DOHH2 (cell line): ENCODE results near the gene RELB.
A peak's percentile ranks its signal among the peaks of the same experiment; 100 is the strongest.

Experiments used
- H3F3A ChIP-seq: fragments of 200-600 bp; sonication (generic), shearing (Covaris generic); 2 replicates; pipeline ENCODE4 v1.6.0; 2016; ENCODE audit warnings: antibody characterized with exemption, mild to moderate bottlenecking; ENCODE audit not compliant: control insufficient read depth, insufficient read depth
- H3K27ac ChIP-seq: fragments of 200-600 bp; sonication (generic); 2 replicates; pipeline ENCODE4 v1.5.1; 2014; ENCODE audit warnings: low read depth, mild to moderate bottlenecking, low read length, moderate library complexity
- H3K27me3 ChIP-seq: fragments of 200-600 bp; sonication (generic); 2 replicates; pipeline ENCODE4 v1.6.1; 2014; ENCODE audit warnings: mild to moderate bottlenecking, low read length, mixed read lengths; ENCODE audit not compliant: control insufficient read depth
- H3K36me3 ChIP-seq: fragments of 200-600 bp; sonication (generic); 2 replicates; pipeline ENCODE4 v1.6.1; 2014; ENCODE audit warnings: mild to moderate bottlenecking, low read length, moderate library complexity, mixed read lengths; ENCODE audit not compliant: control insufficient read depth
- H3K4me1 ChIP-seq: fragments of 200-600 bp; sonication (generic); 2 replicates; pipeline ENCODE4 v1.6.1; 2014; ENCODE audit warnings: mild to moderate bottlenecking, low read length, mixed read lengths; ENCODE audit not compliant: control insufficient read depth
- H3K4me2 ChIP-seq: fragments of 200-600 bp; sonication (generic); 2 replicates; pipeline ENCODE4 v1.6.0; 2014; ENCODE audit warnings: mild to moderate bottlenecking, low read length, moderate library complexity
- H3K4me3 ChIP-seq: fragments of 200-600 bp; sonication (generic); 2 replicates; pipeline ENCODE4 v1.5.1; 2014; ENCODE audit warnings: mild to moderate bottlenecking, low read length, mixed read lengths
- H3K79me2 ChIP-seq: fragments of 200-600 bp; sonication (generic); 2 replicates; pipeline ENCODE4 v1.6.1; 2014; ENCODE audit warnings: mild to moderate bottlenecking, low read length, mixed read lengths; ENCODE audit not compliant: control insufficient read depth
- H3K9me2 ChIP-seq: fragments of 200-600 bp; sonication (generic); replicated peaks from 2 replicates; pipeline ENCODE4 v1.6.1; 2014; ENCODE audit warnings: mild to moderate bottlenecking, low read length, mixed read lengths; ENCODE audit not compliant: control insufficient read depth
- H3K9me3 ChIP-seq: fragments of 200-600 bp; sonication (generic); 2 replicates; pipeline ENCODE4 v1.6.1; 2014; ENCODE audit warnings: antibody characterized with exemption, low read length, mixed read lengths; ENCODE audit not compliant: control insufficient read depth, insufficient read depth
- H4K20me1 ChIP-seq: fragments of 200-600 bp; sonication (generic); 2 replicates; pipeline ENCODE4 v1.6.0; 2014; ENCODE audit warnings: low read depth, mild to moderate bottlenecking, antibody characterized with exemption, low read length, moderate library complexity; ENCODE audit not compliant: control insufficient read depth, insufficient read depth
- CTCF ChIP-seq: fragments of 200-600 bp; sonication (generic); IDR thresholded peaks from one replicate; pipeline ENCODE4 v1.5.1; 2014; ENCODE audit warnings: antibody characterized with exemption, mild to moderate bottlenecking, low read depth, low read length; ENCODE audit not compliant: poor library complexity, severe bottlenecking
- EZH2phosphoT487 ChIP-seq: fragments of 200-600 bp; sonication (generic); IDR thresholded peaks from 2 replicates; pipeline ENCODE4 v1.6.1; 2017; ENCODE audit warnings: borderline replicate concordance, mild to moderate bottlenecking, antibody characterized with exemption, low read length, moderate library complexity, mixed read lengths

The RELB gene

DNA sequence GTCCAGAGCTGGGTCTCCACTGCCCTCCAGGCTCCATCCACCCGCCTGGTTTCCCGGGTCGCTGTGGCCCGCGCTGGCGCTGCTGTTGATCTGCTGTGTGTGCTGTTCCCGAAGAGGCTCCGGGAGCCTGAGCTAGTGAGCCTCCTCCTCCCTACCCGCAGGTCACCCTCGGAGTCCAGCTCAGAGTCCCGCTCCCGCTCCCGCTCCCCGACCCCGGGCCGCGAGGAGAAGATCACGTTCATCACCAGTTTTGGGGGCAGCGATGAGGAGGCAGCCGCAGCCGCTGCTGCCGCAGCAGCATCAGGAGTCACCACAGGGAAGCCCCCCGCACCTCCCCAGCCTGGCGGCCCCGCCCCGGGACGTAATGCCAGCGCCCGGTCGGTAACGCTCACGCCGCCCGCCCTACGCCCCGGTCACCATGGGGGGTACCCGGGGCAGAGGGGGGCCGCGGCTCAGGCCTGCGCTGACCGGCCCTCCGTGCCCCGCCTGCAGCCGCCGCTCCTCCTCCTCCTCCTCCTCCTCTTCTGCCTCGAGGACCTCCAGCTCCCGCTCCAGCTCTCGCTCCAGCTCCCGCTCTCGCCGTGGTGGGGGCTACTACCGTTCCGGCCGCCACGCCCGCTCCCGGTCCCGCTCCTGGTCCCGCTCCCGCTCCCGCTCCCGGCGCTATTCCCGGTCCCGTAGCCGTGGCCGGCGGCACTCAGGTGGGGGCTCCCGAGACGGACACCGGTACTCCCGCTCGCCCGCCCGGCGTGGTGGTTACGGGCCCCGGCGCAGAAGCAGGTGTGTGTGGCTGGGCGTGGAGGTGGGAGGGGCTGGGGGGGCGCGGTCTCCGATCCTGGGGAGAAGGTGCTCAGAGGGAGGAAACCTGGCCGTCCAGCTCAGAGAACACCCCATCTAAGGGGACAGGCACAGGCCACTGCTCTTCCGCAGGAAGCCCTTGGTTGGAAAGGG, 62.9 kb downstream of the RELB start:
- Histone ChIP-seq H3K4me3 (no peak overlapping the region), H3K9me2 (no peaks in the 10 kb centered on the region), H3K4me2 (no peak overlapping the region), H3F3A (no peaks in the 10 kb centered on the region), H3K79me2 (peaks cover 31% of the 10 kb centered on the region), H3K36me3 (peaks cover 78% of the 10 kb centered on the region), H3K4me1 (peaks cover 27% of the 10 kb centered on the region), H3K9me3 (no peaks in the 10 kb centered on the region), H3K27me3 (no peaks in the 10 kb centered on the region), H4K20me1 (peaks cover 3% of the 10 kb centered on the region; the same call in 1 of the 2 replicates), H3K27ac (no peak overlapping the region)
- TF ChIP-seq EZH2phosphoT487 (no peak), CTCF (no peak)

GRCh38 chr19:45066921-45067661, 65.8 kb downstream of the RELB start:
- Histone ChIP-seq H3K27me3 (no peaks in the 10 kb centered on the region), H3K9me2 (no peaks in the 10 kb centered on the region), H3K4me2 (no peak overlapping the region), H3K79me2 (peaks cover 24% of the 10 kb centered on the region), H3F3A (peaks cover 10% of the 10 kb centered on the region; the same call in 1 of the 2 replicates), H3K4me3 (no peak overlapping the region), H3K4me1 (peaks cover 35% of the 10 kb centered on the region), H3K27ac (no peak overlapping the region), H3K9me3 (no peaks in the 10 kb centered on the region), H4K20me1 (peaks cover 2% of the 10 kb centered on the region; the same call in 1 of the 2 replicates), H3K36me3 (peaks cover 78% of the 10 kb centered on the region)
- TF ChIP-seq CTCF (no peak), EZH2phosphoT487 (no peak)

- Histone ChIP-seq H4K20me1 (peaks cover 4% of the 10 kb centered on the region; the same call in 1 of the 2 replicates), H3K9me3 (no peaks in the 10 kb centered on the region), H3K27ac (peak overlapping the region; percentile 40), H3K36me3 (peaks cover 82% of the 10 kb centered on the region), H3K9me2 (no peaks in the 10 kb centered on the region), H3F3A (peaks cover 15% of the 10 kb centered on the region; the same call in 1 of the 2 replicates), H3K4me1 (peaks cover 38% of the 10 kb centered on the region), H3K79me2 (peaks cover 33% of the 10 kb centered on the region), H3K4me2 (no peak overlapping the region), H3K4me3 (no peak overlapping the region), H3K27me3 (no peaks in the 10 kb centered on the region)
- TF ChIP-seq CTCF, result no peak
- TF ChIP-seq EZH2phosphoT487, result no peak
Measured at GRCh38 chr19:45068041-45068440, 66.8 kb downstream of the RELB start.
